HG02973 (cell line): ENCODE measurements around the gene ABCB9.

Experiments
- ATAC-seq: cut with Tn5 transposase; IDR thresholded peaks from one replicate; pipeline ENCODE4 v1.9.1; 2021; ENCODE audit warnings: moderate library complexity; ENCODE audit not compliant: unreplicated experiment

Gene ABCB9

DNA sequence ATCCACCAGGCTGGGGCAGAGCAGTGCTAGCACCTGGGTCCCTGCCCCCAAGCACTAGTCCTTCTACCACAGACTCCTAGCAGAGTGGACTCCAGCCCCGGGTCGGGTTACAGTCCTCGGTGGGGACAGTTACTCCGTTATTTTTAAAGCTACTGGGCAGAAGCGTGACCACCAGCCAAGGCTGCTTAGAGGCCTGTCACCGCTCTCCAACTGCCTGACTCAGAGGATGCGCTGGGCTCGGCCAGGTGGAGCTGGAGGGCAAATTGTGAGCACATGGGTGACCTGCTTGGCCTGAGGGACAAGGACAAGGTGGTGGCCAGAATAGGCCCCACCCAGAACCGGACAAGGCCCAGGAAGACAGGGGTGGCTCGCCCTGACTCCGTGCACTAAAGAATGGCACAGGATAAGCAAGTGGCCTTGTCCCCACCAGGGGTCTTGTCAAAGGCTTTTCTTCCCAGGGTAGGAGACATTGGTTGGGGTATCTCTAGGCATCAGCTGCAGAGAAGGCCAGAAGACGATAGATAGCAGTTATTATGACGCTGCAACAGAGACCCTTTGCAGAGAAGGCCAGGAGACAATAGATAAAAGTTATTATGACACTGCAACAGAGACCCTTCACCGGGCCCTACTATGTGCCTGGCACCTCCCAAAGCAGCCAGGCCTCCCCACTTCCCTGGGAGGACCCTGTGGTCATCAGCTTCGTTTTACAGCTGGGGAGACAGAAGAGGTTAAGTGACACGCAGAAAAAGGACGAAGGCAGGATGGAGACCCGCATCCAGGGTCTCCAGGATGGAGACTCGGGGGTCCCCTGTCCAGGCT is 1.6 kb downstream of the ABCB9 start:
- no peak for ATAC-seq

DNA sequence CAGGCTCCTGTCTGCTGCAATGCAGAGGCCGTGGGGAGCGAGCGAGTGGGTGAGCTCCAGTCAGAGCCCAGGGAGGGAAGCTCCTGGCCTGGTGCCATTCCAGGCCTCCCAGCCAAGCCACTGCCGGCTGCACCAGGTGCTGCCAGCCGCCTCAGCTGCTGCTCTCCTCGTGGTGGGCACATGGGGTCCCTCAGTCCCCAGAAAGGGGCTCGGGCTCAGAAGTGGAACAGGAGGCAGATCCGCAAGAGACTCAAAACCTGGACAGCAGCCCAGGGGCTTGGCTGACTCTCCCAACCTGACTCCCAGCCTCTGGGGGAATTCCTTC is 2.4 kb downstream of the ABCB9 start:
- no peak for ATAC-seq

DNA sequence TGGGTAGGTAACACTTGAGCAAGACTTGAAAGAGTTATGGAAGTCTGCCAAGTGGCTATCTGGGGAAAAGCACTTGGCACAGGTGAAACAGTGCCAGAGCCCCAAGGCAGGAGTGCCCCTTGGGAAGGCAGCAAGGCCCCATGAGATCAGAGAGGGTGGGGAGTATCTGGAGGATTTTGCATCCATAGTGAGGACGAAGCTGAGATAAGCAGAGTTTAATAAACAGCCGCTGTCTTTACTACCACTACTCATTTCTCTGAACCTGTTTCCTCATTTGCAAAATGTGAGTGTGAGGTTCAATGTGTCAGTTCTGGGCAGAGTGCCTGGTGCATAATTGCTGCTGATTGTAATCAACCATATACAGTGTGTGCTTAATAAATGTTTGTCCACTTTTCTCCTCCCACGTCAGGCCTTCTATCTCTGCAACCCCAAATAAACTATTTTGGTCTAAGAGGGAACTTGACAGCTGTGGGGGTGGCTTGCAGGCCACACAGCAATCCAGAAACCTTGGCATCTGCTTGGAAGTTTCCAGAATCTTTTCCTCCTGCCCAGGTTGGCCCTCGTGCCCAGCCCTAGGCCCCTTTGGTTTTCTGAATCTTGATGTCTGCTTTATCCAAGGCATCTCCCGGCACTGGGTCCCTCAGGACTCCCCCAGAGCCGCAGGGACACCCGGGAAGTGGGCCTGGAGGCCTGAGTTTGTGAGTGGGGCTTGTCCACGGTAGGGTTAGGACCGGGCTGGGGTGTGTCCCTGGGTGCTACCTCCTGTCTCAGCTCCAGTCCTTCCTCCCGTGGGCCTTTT is 4.5 kb downstream of the ABCB9 start:
- no peak for ATAC-seq

DNA sequence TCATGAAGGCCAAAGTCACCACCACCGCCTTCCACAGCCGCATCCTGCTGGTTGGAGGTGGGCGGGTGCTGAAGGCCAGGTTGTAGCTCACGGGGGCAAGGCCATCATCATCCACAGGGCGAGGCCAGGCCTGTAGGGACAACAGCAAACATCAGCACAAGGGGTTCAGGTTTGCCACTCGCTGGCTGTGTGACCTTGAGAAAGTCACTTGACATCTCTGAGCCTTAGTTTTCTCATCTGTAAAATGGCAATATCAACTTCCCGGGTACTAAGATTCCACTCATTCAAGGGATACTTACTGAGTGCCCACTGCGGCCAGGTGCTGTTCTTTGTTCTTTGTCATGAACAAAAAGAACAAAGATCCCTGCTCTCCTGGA is 6.1 kb downstream of the ABCB9 start:
- no peak for ATAC-seq

DNA sequence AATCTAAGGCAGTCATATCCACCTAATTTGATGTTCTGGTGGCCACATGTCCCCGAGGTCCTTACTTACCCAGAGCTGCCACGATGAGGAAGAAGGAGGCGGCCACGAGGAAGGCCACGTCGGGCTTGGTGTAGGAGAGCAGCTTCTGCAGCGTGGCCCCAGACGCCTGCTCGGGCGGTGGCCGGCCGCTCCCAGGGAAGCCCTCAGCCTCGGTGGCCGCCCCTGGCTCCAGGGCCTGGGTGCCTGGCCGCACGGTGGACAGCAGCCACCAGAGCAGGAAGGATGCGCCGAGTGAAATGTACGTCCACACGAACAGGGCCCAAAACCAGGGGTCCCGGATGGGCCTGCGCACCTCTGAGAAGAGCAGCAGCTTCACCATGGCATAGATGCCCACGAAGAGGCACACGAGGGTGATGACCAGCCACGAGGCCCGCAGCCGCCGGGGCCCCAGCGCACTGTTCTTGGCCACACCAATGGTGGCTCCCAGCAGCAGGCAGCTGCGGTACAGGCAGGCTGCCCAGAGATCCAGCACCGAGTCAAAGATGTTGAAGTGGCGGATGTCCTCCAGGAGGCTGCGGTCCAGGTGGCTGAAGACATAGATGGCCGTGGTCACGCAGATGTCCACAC is 6.6 kb downstream of the ABCB9 start:
- ATAC-seq = no peak

DNA sequence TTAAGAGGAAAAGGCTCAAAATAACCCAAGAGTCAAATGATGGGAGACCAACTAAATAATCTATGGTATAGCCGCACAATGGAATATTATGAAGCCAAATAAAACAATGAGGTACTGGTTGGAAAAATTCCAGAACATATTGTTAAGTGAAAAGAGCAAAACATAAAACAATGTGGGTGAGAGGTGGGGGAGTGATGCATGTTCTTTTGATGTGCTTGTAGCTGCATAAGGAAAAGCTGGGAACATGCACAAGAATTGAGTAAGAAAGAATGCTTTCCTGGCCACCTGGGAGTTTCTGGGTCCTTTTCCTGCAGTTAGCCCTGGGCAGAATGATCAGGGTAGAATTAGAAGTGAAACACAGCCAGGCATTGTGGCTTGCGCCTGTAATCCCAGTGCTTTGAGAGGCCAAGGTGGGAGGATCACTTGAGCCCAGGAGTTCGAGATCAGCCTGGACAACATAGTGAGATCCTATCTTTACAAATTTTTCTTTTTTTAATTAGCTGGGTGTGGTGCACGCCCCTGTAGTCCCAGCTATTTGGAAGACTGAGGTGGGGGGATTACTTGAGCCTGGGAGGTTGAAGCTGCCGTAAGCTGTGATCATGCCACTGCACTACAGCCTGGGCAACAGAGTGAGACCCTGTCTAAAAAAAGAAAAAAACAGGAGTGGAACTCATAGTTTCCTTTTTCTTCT is 7.9 kb downstream of the ABCB9 start:
- ATAC-seq = no peak

DNA sequence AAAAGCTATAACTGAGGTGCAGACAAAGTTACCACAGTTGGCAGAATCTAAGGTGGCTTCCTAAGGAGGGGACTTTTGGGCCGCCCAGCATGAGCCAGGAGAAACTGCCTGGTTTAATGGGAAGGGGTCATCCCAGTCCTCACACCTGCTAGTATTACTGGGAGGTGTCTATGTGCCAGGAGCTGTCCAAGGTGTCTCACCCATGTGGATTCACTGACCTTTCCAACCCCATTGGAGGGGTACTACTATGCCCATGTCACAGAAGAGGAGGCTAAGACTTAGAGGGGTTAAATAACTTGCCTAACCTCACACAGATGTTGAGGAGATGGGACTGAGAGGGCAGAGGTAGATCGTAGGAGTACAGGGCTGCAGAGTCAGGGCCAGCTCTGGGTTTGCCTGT is 10.2 kb downstream of the ABCB9 start:
- ATAC-seq = no peak

DNA sequence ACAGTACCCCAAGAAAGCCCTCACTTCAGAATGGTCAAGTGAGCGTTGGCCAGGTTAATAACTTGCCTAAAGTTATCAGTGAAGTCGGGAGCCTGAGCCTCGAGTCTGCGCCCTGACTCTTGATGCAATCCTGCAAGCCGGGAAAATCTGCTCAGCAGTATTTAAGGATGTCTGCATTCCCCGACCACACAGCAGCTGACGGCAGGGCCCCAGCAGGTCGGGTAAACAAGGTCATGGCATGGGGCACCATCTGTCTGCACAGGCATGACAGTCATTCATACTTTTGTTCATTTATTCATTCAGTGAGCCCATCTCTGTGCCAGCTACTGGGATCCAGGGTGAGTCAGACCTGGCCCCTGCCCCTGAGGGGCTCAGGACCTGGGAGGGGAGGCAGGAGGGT is 11.1 kb downstream of the ABCB9 start:
- no peak for ATAC-seq

DNA sequence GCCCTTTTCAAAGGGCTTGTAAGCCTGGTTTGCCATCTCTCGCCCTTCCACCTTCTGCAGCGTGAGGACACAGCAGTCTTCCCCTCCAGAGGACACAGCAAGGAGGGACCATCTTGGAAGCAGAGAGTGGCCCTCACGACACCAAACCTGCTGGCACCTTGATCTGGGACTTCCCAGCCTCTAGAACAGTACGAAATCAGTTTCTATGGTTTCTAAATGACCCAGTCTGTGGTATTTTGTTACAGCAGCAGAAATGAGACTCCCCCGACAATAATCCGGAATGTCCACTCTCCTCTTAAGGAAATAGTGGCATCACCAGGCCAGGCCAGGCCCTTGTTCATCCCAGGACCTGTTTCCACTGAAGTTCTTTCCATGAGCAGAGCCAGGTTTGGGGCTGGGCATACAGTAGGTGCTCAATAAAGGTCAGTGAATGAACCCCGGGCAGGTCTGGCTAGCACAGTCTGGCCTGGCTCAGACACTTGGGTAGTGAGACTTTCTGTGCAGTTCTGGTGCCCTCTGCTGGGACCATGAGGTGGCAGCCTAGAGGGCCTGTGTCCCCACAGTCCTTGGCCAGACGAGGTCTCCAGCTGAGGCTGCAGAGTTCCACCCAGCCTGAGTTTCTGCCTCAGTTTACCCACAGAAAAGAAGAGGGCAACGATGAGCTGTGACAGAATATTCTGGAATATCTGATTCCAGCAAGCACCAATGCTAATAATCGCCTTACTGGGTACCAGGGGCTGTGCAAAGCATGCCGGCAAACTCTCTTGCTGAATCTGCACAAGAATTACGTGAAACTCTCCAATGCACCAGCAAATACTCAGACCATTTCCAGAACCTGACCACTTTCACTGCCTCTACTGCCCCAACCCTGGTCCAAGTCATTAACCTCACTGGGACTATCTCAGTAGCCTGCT is 14.0 kb downstream of the ABCB9 start:
- no peak for ATAC-seq

DNA sequence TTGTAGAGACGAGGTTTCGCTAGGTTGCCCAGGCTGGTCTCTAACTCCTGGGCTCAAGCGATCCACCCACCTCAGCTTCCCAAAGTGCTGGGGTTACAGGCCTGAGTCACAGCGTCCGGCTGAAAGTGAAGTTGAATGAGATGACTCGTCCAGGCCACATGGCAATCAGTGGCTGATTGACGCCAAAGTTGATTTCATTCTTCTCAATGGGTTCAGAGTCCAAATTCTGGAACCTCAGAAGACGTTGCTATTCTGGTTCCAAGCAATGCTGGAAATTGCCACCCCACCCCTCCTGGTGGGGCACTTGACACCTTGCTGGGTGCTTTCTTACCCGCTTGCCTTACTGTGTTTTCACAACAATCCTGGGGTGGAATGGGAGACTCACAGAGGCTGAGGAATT is 14.9 kb downstream of the ABCB9 start:
- ATAC-seq = no peak

DNA sequence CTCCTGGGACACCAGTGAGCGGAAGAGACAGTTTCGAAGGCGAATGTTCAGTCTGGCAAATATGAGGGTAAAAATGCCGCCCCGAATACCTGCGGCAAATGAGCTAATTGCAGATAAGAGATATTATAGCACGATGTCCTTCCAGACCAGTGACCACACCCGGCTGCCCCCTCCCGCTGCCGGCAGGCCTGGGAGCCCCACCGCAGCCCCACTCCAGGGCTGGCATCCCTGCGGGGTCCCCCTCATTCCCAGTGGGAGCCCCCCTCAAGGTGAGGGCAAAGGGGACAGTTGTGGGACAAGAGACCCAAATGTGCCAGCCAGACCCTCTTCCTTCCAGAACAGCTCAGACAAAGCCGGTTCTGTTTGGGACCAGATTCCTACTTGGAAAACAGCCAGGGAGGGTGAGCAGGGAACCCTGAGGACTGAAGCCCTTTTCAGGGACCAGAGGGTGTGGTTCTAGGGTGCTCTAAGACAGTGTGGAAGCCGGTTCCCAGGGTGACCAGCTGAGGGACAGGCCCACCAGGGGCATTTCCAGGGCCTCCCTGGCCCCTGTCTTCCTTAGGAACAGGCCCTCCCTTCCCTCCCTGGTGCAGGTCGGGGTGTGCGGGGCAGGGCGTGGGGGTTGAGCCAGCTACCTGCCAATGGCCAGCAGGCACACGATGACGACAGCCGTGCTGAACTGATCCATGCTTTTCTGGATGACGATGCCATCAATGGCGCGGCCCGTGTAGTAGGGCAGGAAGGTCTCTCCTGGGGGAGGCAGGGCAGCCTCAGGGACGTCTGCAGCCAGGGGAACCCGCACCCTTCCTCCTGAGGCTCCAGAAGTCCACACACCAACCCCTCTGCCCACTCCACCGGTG is 16.2 kb downstream of the ABCB9 start:
- no peak for ATAC-seq

DNA sequence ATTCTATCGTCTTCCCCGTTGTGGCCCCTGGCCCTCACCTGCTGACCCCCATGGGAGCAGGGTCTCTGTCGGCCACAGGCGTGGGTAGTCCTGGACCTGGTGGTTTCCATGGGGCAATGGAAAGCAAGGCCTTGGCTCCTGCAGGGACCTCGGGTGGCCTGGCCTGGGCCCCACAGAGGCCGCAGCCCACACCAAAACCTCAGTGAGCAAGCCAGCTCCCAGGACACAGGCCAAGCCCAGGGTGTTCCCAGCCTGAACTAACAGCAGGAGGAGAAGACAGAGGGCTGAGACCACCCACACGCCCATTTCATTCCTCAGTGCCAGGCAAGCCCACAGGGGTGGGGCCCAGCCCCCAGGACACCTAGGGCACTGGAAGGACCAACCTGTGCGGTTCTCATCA is 16.9 kb downstream of the ABCB9 start:
- ATAC-seq = no peak

DNA sequence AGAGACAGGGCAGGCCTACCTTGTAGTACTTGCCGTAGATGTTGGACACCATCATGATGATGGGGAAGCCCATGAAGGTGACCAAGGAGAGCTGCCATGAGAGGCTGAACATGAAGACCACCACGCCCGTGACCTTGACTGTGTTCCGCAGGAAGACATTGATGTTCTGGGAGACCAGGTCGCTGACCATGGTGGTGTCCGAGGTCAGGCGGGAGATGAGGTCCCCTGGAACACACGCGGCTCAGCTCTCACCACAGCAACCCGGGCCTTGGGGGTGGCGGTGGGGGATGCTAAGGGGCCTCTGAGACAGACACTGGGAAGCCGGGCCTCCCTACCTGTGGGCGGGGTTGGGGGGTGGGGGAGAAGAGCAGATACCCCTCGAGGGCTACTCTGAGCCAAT is 17.7 kb downstream of the ABCB9 start:
- ATAC-seq = no peak

DNA sequence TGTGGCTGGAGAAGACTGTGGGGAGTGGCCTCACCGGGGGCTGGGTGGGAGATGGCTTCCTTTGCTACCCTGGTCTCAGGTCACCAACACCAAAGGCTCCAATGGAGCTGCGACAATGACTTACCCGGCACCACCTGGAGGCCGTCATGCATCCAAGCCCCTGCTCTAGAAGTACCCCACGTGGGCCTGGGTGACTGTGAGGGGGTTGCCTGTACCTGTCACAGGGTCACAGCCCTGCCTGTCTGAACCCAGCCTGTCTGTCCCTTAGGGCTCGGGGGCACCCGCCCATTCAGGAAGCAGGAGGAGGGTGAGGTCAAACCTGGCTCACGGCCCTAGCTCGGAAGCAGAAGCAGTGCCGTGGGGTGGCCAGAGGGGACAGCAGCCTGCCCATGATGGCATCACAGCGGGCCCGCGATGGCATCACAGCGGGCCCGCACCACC is 18.9 kb downstream of the ABCB9 start:
- ATAC-seq = no peak

DNA sequence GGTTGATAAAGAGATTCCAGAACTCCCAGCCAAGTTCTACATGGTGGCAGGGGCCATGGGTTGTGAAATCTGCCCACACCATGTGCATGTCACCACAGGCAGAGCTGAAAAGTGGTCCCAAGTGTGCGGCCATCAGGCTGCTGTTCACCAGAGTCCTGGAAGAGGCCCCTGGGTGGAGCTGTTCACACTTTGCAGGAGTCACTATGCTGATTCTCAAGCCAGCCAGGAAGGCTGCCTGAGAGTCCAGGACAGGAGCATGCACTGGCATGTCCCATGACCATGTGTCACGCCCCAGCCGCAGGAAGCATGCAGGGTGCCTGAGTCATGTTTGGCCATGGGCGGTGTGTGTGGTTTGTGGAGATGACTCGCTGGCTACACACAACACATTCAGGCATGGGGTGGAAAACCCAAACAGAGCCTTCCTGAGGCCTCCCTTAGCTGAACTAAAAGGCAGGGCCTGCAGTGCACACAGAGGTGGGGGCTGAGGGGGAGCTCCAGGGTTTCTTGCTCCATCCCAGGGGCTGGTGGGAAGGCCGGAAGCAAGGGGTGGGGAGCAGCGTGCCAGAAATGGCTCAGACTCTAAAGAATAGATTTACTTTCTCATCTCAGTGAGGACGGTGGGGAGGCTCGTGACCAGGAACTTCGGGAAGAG is 19.4 kb downstream of the ABCB9 start:
- ATAC-seq = no peak

DNA sequence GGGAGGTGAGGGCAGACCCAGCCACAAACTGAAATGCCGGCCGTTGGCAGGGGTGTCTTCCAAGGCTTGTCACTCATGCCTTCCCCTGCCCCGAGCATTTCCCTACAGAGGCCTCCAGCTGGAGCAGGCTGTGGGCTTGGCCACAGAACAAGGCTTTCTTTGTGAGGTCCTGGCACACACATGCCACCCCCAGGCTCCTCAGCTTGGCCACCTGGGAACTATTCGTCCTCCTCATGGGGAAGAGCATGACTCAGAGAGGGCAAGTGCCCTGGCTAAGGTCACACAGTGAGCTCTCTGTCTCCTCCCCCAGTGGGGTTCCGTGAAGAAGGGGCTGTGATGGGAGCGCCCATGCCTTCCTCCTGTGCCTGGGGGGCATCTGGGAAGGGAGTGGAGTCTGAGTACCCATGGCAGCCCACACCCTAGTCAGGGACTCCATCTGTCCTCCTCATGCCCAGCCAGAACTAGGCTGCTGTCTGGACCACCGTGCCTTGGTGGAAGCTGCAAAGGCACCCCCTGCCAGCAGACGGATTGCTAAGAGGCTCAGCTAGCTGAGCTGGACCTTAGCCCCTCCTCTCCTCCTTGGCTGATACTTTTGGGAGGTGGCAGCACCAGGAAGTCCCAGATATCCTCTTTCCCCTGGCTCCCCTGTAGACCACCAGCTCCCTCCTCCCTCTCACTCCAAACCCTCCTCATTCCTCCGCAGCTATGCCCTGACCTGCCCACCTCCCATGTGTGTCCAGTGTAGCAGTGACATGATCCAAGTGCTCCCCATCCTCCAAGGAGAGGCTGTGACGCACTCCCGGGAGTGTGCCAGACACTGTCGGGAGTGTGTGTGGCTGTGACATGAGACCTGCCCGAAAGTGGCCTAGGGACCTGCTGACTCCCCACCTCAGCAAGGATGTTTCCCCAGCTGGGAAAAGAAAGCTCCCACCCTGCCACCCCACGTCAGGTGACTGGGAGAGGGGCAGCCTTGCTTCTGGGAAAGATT is 21.4 kb downstream of the ABCB9 start:
- ATAC-seq = no peak

DNA sequence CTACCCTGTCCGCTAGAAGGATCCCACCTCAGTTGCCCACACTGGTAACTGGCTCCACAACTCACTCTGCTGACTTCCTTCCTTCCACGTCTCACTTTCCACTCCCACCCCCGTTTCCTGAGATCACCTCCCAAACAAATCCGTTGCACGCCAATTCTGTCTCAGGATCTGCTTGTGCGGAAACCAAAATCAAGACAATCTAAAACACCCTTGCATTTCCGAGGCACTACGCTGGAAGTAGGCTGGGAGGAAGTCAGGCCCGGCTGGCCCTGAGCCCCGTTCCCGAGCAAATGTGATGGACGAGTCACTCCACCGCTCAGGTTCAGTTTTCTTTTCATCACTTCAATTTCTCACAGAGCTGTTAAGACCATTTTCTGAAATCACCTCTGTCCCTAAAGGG is 23.1 kb downstream of the ABCB9 start:
- no peak for ATAC-seq

DNA sequence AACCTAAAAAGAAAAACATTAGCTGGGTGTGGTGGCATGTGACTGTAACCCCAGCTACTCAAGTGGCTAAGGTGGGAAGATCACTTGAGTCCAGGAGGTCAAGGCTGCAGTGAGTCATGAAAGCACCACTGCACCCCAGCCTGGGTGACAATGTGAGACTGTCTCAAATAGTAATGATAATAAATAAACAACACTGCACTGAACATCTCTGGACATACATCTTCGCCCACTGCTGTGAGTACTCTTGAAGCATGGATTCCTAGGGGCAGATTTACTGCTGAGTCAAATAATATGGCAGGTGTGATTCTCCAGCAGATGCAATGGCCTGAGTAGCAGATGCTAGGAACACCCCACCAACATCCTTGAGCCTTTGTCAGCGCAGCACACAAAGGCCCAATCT is 23.6 kb downstream of the ABCB9 start:
- no peak for ATAC-seq
